K562 (cell line): Measurements from ENCODE around the gene PPOX. TPM values are rescaled to one million over a fixed set of nuclear protein-coding genes. Genes with fewer than 3 reads are reported as not detected.
A peak's percentile ranks its signal among the peaks of the same experiment; 100 is the strongest.

Experiments used
- ARID1B ChIP-seq: fragments of 450-650 bp; IDR thresholded peaks from 2 replicates; pipeline ENCODE4 v1.6.1; 2016; ENCODE audit warnings: antibody characterized with exemption, mild to moderate bottlenecking, inconsistent platforms
- CEBPB ChIP-seq: fragments of 450-650 bp; IDR thresholded peaks from 2 replicates; pipeline ENCODE4 v1.6.1; 2016; ENCODE audit warnings: missing genetic modification characterization, missing compliant biosample characterization
- CTCFL ChIP-seq: IDR thresholded peaks from 2 replicates; pipeline ENCODE4 v1.6.1; 2011; ENCODE audit warnings: borderline replicate concordance, low read depth, mild to moderate bottlenecking, moderate library complexity, low read length; ENCODE audit not compliant: insufficient read depth, poor library complexity, severe bottlenecking
- FOXJ2 ChIP-seq: fragments of 200-800 bp; sonication (Bioruptor generic); IDR thresholded peaks from 2 replicates; pipeline ENCODE4 v1.6.1; 2016; ENCODE audit warnings: missing genetic modification characterization, missing compliant biosample characterization
- HMGN3 ChIP-seq: IDR thresholded peaks from 2 replicates; pipeline ENCODE4 v1.6.1; 2011; ENCODE audit warnings: borderline replicate concordance, low read depth, mild to moderate bottlenecking, mixed read lengths, low read length; ENCODE audit not compliant: insufficient read length; ENCODE audit errors: extremely low read depth
- HNRNPL ChIP-seq: fragments of 200-400 bp; formaldehyde crosslinking; IDR thresholded peaks from 2 replicates; pipeline ENCODE4 v1.6.1; 2017; ENCODE audit warnings: low read depth, mild to moderate bottlenecking, low read length
- LEF1 ChIP-seq: fragments of 450-650 bp; IDR thresholded peaks from 2 replicates; pipeline ENCODE4 v1.6.1; 2016; ENCODE audit warnings: mild to moderate bottlenecking
- POLR2A ChIP-seq: fragments of 450-650 bp; conservative IDR thresholded peaks from 2 replicates; pipeline ENCODE4 v1.6.1; 2016
- POLR2G ChIP-seq: fragments of 200-400 bp; formaldehyde crosslinking; IDR thresholded peaks from 2 replicates; pipeline ENCODE4 v1.6.1; 2017; ENCODE audit warnings: low read depth, mild to moderate bottlenecking, antibody characterized with exemption, low read length, moderate library complexity
- RUNX1 ChIP-seq: sonication (generic); IDR thresholded peaks from 2 replicates; pipeline ENCODE4 v1.6.1; 2016; ENCODE audit warnings: antibody characterized with exemption, low read depth
- TFAP4 ChIP-seq: sonication (generic); formaldehyde crosslinking; IDR thresholded peaks from 2 replicates; pipeline ENCODE4 v1.8.0; 2022; ENCODE audit warnings: missing genetic modification reagents, mild to moderate bottlenecking, moderate library complexity, borderline replicate concordance
- ZBTB1 ChIP-seq: sonication (generic); formaldehyde crosslinking; IDR thresholded peaks from 2 replicates; pipeline ENCODE4 v1.8.1; 2023; ENCODE audit warnings: missing genetic modification reagents, low read depth, mild to moderate bottlenecking, borderline replicate concordance
- ZBTB8A ChIP-seq: fragments of 450-650 bp; IDR thresholded peaks from 2 replicates; pipeline ENCODE4 v1.6.1; 2018; ENCODE audit warnings: mild to moderate bottlenecking, moderate library complexity; ENCODE audit not compliant: partially characterized antibody
- ZNF41 ChIP-seq: fragments of 250-450 bp; sonication (Bioruptor Pico); conservative IDR thresholded peaks from 2 replicates; pipeline ENCODE4 v1.4.0; 2020; ENCODE audit warnings: mild to moderate bottlenecking
- ZNF445 ChIP-seq: fragments of 250-450 bp; sonication (Bioruptor Pico); IDR thresholded peaks from 2 replicates; pipeline ENCODE4 v1.4.0; 2020; ENCODE audit warnings: low read depth, mild to moderate bottlenecking, moderate library complexity
- polyA plus RNA-seq, 8 experiments: library from polyadenylated mRNA; depleted of rRNA in 4 of 8; stranded (reverse) in 5 of 8; unstranded in 3 of 8; fragments of >200 nt; fragmentation: Nextera tagmentation in 2 of 8; fragmentation: Illumina TruSeq in 1 of 8; extraction: Ambion mirVana in 2 of 8; extraction: Trizol in 1 of 8; gene quantifications; 2 replicates each; pipeline versions ENCODE4 v1.2.1 to v1.2.3, GENCODE V29; 2011 to 2014; ENCODE audit warnings: inconsistent platforms in 1 of 8, missing spikeins in 1 of 8
- total RNA-seq, 7 experiments: library from RNA; depleted of rRNA in 6 of 7; stranded (reverse); fragments of >200 nt in 6 of 7; fragmentation: Illumina TruSeq in 2 of 7; extraction: Trizol in 2 of 7; gene quantifications; 2 replicates each; pipeline versions ENCODE4 v1.2.1 to v1.2.3, GENCODE V29; 2011 to 2021; ENCODE audit warnings: low replicate concordance in 1 of 7
- TF ChIP-seq, protein P1 (sequence below): fragments of 250-450 bp; sonication (Bioruptor Pico); IDR thresholded peaks from 2 replicates; pipeline ENCODE4 v1.9.0; 2021; ENCODE audit warnings: mild to moderate bottlenecking, inconsistent platforms
- TF ChIP-seq, protein P2 (sequence below): IDR thresholded peaks from 3 replicates; pipeline ENCODE4 v1.6.1; 2011; ENCODE audit warnings: borderline replicate concordance, mild to moderate bottlenecking, moderate library complexity; ENCODE audit not compliant: insufficient read length; ENCODE audit errors: extremely low read depth

The PPOX gene
- total and polyA plus RNA-seq, 9 of the 15 experiments (the other 6 are each of a cell fraction or from before 2014, with no cell fraction given) = 17.0 to 57.1 (median 38.9) TPM

DNA sequence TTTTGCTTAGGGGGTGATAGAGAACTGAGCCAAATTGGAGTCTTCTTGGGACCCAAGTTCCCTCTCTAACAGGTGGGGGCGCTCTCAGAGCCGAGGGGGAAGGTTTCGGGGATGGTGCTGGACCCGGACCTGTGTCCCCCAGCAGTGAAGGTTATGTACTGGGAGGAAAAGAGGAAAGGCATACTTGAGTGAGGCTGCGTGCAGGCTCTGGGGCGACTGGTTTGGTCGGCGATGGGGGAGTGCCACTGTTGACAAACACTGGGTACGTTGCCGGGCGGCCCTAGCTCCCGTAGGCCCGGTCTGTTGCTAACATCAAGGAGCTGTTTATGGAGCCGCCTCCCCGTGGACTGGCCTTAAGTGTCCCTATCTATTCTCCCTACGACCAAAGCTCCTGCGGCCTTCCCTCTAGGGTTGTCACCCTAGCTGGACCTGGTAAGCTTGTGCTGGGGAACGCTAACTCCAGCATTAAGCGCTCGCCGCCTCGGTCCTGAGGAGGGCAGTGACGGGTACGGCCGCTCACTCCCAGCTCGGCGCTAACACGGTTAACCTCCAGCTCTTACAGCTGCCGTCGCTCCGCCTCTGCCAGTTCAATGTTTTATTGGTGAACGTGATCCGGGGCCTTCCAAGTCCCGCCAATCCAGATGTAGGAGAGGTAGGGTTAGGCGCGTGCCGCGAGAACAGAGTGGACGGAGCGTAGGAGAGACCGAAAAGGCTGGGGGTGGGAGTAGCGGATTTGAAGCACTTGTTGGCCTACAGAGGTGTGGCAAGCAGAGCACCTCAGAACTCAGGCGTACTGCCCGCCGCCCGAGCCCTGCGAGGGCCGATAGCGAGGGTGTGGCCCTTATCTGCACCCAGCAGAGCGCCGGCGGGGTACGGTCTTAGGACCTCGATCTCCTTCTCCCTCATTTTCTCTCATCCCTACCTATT lies at the start of gene PPOX (continued):
- TF ChIP-seq, protein P1, sequence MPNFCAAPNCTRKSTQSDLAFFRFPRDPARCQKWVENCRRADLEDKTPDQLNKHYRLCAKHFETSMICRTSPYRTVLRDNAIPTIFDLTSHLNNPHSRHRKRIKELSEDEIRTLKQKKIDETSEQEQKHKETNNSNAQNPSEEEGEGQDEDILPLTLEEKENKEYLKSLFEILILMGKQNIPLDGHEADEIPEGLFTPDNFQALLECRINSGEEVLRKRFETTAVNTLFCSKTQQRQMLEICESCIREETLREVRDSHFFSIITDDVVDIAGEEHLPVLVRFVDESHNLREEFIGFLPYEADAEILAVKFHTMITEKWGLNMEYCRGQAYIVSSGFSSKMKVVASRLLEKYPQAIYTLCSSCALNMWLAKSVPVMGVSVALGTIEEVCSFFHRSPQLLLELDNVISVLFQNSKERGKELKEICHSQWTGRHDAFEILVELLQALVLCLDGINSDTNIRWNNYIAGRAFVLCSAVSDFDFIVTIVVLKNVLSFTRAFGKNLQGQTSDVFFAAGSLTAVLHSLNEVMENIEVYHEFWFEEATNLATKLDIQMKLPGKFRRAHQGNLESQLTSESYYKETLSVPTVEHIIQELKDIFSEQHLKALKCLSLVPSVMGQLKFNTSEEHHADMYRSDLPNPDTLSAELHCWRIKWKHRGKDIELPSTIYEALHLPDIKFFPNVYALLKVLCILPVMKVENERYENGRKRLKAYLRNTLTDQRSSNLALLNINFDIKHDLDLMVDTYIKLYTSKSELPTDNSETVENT (CRISPR knock-in tag) = peak; percentile 64; the same call in 1 of the 2 replicates
- TF ChIP-seq POLR2G (peak; percentile 93), ZBTB8A (no peak), ZNF445 (peak; percentile 57; the same call in 1 of the 2 replicates), FOXJ2 (tag) (peak; percentile 100), HNRNPL (no peak), POLR2A (peak; percentile 96), HMGN3 (peak; percentile 100), RUNX1 (peak; percentile 85; the same call in 1 of the 2 replicates), ARID1B (peak; percentile 100), LEF1 (peak; percentile 92), TFAP4 (CRISPR knock-in tag) (peak; percentile 95), ZBTB1 (CRISPR knock-in tag) (0 out of 2 replicates have a peak, but pooled peaks have one; percentile 21), CEBPB (tag) (peak; percentile 64), ZNF41 (CRISPR knock-in tag) (no peak), CTCFL (peak; percentile 78)
- TF ChIP-seq, protein P2, sequence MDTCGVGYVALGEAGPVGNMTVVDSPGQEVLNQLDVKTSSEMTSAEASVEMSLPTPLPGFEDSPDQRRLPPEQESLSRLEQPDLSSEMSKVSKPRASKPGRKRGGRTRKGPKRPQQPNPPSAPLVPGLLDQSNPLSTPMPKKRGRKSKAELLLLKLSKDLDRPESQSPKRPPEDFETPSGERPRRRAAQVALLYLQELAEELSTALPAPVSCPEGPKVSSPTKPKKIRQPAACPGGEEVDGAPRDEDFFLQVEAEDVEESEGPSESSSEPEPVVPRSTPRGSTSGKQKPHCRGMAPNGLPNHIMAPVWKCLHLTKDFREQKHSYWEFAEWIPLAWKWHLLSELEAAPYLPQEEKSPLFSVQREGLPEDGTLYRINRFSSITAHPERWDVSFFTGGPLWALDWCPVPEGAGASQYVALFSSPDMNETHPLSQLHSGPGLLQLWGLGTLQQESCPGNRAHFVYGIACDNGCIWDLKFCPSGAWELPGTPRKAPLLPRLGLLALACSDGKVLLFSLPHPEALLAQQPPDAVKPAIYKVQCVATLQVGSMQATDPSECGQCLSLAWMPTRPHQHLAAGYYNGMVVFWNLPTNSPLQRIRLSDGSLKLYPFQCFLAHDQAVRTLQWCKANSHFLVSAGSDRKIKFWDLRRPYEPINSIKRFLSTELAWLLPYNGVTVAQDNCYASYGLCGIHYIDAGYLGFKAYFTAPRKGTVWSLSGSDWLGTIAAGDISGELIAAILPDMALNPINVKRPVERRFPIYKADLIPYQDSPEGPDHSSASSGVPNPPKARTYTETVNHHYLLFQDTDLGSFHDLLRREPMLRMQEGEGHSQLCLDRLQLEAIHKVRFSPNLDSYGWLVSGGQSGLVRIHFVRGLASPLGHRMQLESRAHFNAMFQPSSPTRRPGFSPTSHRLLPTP = no peak
